ENCODE results near the gene CYP4F2.
"Not testable (repeated sequence)": the region's sequence is repeated elsewhere in the genome, so short reads cannot be mapped to it uniquely, and the experiment has no call there.

CYP4F2 gene

DNA sequence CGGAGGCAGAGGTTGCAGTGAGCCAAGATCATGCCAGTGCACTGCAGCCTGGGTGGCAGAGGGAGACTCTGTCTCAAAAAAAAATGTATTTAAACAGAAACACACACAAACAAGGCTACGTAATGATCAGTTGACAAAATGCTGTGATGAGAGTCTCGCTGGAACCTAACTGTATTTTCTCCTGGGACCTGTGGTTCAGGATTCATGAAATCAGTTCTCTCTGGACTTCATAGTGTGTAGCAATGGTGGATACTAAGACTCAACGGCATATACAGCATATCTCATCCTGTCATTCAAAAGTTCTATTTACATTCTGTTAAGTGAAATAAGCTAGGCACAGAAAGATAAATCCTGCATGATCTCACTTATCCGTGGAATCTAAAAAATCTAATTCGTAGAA lies 37.4 kb downstream of the CYP4F2 start:
- CTCF ChIA-PET, result no interaction called here
- TF ChIP-seq, protein P1, sequence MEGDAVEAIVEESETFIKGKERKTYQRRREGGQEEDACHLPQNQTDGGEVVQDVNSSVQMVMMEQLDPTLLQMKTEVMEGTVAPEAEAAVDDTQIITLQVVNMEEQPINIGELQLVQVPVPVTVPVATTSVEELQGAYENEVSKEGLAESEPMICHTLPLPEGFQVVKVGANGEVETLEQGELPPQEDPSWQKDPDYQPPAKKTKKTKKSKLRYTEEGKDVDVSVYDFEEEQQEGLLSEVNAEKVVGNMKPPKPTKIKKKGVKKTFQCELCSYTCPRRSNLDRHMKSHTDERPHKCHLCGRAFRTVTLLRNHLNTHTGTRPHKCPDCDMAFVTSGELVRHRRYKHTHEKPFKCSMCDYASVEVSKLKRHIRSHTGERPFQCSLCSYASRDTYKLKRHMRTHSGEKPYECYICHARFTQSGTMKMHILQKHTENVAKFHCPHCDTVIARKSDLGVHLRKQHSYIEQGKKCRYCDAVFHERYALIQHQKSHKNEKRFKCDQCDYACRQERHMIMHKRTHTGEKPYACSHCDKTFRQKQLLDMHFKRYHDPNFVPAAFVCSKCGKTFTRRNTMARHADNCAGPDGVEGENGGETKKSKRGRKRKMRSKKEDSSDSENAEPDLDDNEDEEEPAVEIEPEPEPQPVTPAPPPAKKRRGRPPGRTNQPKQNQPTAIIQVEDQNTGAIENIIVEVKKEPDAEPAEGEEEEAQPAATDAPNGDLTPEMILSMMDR (IDR thresholded peaks at IDR 0.05; ENCODE audit: control extremely low read depth, extremely low read depth, low read depth, missing control alignments), result no peak
- no peak for DNase-seq (ENCODE audit: extremely low spot score)
- POLR2A ChIA-PET, result no interaction called here

DNA sequence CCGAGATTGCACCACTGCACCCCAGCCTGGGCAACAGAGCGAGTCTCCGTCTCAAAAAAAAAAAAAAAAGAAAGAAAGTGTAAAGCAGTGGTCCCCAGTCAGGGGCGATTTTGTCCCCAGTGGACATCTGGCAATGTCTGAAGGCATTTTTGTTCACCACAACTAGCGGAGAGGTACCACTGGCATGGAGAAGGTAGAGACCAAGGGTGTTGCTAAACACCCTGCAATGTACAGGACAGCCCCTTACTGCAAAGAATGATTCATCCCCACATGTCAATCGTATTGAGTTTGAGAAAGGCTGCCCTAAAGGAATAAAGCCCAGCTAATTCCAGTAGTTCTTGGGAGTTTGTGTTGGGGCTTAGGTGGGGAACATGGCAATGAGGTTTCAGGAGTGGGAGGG lies 38.7 kb downstream of the CYP4F2 start:
- ChIA-PET CTCF (no interaction called here), POLR2A (no interaction called here)
- DNase-seq (ENCODE audit: extremely low spot score), result no peak
- TF ChIP-seq, protein P1 (IDR thresholded peaks at IDR 0.05; ENCODE audit: control extremely low read depth, extremely low read depth, low read depth, missing control alignments), result no peak

DNA sequence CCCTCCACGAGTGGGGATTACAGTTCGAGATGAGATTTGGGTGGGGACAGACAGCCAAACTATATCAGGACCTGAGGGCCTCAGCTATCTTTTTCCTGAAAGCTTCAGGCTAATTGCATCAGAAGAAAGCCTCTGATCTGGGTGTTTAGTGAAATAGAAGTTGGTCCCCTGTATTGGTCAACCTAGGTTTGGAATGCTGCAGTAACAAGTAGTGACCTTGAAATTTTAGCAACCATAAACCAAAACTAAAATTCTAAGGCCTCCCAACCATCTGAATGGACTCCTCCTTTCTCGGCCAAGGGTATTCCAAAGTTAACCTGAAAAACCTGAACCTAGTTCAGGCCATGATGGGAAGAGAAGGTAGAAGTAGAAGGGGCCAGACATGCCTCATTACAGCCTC lies 47.5 kb downstream of the CYP4F2 start:
- DNase-seq (ENCODE audit: extremely low spot score), result no peak
- TF ChIP-seq, protein P1 (IDR thresholded peaks at IDR 0.05; ENCODE audit: control extremely low read depth, extremely low read depth, low read depth, missing control alignments), result no peak
- ChIA-PET CTCF (no interaction called here), POLR2A (no interaction called here)

DNA sequence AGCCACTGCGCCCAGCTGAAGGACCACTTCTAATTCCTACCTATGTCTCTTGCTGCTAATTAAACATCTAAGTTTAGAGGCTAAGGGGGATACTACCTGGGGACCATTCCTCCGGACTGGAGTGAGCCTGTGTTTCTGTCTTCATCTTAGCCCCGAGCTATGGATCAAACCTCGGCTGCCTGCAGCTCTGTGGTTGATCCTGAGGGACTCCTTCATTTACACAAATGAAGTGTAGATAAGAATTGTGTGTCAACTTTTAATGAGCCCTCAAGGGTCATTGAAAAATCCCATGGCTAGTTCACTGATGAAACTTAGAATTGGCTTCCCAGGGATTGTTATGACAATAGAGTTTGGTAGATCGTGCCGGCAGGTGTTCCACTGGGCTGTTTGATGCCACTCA lies 51.0 kb downstream of the CYP4F2 start:
- DNase-seq (ENCODE audit: extremely low spot score), result no peak
- TF ChIP-seq, protein P1 (IDR thresholded peaks at IDR 0.05; ENCODE audit: control extremely low read depth, extremely low read depth, low read depth, missing control alignments), result no peak
- POLR2A ChIA-PET, result no interaction called here
- CTCF ChIA-PET, result no interaction called here

DNA sequence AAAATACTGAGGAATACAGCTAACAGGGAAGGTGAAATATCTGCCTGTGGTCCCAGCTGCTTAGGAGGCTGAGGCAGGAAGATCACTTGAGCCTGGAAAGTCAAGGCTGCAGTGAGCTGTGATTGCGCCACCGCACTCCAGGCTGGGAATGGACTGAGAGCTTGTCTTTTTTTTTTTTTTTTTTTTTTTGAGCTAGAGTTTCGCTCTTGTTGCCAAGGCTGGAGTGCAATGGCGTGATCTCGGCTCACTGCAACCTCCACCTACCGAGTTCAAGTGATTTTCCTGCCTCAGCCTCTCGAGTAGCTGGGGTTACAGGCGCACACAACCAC lies 54.0 kb downstream of the CYP4F2 start:
- POLR2A ChIA-PET, result interaction anchor here (0.5 to 0.7 kb wide), 3 partner anchors 10 to 1192 kb away, joined by 4 to 7 read pairs (median 4); no protein-coding TSS in a partner anchor
- DNase-seq (ENCODE audit: extremely low spot score); CTCF ChIA-PET: not testable (repeated sequence)

DNA sequence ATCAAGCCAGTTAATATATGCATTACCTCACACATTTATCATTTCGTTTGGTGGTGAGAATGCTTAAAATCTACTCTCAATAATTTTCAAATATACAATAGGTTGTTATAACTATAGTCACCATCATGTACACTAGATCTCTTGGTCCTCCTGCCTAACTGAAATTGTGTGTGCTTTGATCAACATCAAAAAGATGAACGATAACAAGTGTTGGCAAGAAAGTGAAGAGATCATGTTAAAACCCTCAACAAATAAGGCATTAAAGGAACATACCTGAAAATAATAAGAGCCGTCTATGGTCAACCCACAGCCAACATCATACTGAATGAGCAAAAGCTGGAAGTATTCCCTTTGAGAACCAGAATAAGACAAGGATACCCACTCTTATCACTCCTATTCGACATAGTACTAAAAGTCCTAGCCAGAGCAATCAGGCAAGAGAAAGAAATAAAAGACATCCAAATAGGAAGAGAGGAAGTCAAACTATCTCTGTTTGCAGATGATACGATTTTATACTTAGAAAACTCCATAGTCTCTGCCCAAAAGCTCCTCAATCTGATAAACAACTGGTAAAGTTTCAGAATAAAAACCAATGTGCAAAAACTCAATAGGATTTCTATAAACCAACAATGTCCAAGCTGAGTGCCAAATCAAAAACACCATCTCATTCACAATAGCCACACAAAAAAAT lies 54.5 kb downstream of the CYP4F2 start:
- TF ChIP-seq, protein P1 (IDR thresholded peaks at IDR 0.05; ENCODE audit: control extremely low read depth, extremely low read depth, low read depth, missing control alignments), result no peak
- DNase-seq (ENCODE audit: extremely low spot score), result no peak
- POLR2A ChIA-PET, result no interaction called here
- CTCF ChIA-PET, result no interaction called here

DNA sequence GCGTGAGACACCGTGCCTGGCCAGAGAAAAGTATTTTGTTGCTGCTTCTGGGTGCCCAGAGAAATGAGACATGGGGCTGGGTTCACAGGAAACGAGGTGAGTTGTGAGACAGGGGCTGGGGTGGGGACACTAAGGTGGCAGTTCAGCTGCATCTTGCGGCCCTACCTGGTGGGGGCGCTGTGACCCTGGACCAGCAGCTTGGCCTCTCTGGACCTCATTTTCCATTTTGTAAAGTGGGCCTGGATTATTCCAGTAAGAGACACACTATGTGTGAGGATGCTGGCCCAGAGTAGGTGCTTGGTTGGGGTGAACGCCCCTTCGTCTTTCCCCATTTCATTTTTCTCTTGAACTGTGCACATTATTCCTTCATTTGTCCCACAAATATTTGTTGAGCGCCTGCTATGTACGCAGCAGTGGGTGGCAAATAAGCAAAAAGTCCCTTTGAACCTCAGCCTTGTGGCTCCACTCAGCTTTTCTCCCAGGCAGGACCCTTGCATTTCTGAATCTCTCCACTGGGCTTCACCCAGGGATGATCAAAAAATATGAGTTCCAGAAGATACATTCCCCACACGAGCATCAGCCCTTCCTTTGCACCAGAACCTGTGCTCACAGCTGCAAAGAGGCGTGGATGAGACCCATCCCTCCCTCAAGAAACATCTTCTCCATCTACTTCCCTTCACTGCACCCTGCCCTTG lies 55.9 kb downstream of the CYP4F2 start:
- DNase-seq (ENCODE audit: extremely low spot score), result no peak
- TF ChIP-seq, protein P1 (IDR thresholded peaks at IDR 0.05; ENCODE audit: control extremely low read depth, extremely low read depth, low read depth, missing control alignments), result no peak
- ChIA-PET POLR2A (no interaction called here), CTCF (no interaction called here)

All from GM10248 (cell line).